ENCODE results near the gene EP400.

Gene EP400

DNA sequence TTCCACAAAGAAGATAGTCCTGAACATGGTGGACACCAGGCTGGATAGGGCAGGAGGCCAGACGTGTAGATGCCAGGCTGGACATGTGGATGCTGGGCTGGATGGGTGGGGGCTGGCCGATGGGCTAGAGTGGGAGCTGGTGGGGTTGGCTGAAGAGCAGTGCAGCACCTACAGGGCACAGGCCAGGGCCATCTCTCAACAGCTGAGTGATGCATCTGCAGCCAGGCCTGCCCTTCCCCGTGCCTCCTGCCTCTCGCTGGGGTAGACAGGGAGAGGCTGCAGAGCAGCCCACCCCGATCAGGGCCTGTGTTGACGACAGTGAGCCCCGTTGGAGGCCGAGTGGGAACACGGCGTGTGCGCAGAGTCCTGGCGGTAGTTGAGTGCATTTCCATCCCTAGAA lies 39.3 kb downstream of the EP400 start:
- TF ChIP-seq ZFX (IDR thresholded peaks at IDR 0.05) = no peak
- no peak for TF ChIP-seq CTCF (conservative IDR thresholded peaks at IDR 0.05)
- H3K27ac ChIP-seq = no peak overlapping the region

GRCh38 chr12:131990066-131990979 lies 40.6 kb downstream of the EP400 start:
- TF ChIP-seq CTCF (conservative IDR thresholded peaks at IDR 0.05) (no peak), ZFX (IDR thresholded peaks at IDR 0.05) (no peak)
- no peak overlapping the region for H3K27ac ChIP-seq

DNA sequence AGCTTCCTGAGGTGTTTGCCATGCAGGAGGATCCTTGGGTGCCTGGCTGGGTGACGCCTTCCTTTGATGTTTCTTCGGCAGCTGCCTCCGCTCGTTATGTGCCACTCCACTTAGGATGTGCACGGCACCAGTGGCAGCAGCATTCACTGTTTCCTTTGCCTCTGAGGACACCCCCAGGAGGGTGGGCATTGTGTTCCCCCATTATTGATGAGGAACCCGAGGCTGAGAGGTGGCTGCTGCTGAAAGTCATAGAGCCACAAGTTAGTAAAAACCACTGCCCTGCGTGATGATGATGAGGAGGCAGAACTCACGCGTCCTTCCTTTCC lies 41.2 kb downstream of the EP400 start:
- no peak overlapping the region for H3K27ac ChIP-seq
- TF ChIP-seq CTCF (conservative IDR thresholded peaks at IDR 0.05) = no peak
- TF ChIP-seq ZFX (IDR thresholded peaks at IDR 0.05) = no peak

DNA sequence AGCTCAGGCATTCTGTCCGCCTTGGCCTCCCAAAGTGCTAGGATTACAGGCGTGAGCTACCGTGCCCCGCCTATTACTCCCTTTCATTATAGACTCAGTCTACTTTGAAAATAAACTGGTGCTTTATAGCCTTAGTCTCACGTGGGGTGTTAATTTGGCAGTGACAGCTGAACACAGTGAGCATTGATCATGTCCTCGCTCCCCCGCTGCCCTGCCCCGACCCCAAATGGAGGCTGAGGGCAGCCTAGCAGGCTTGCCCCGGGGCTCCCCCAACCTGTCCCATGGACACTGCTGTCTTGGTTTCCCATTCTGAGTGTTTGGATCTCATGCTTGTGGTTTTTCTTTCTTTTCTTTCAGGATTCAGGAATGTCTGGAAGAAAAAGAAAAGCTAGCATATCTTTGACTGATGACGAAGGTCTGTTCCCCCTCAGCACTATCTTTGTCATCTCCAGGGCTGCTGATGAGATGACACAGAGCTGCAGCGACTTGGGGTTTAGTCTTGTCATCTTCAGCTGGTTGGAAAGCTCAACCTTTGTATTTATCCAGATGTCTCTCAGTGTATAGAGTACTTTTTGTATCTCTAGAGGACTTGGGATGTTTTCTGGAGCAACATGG lies 42.2 kb downstream of the EP400 start:
- no peak overlapping the region for H3K27ac ChIP-seq

GRCh38 chr12:131994589-131994988 lies 44.8 kb downstream of the EP400 start:
- H3K27ac ChIP-seq = no peak overlapping the region
- TF ChIP-seq CTCF (conservative IDR thresholded peaks at IDR 0.05) (no peak), ZFX (IDR thresholded peaks at IDR 0.05) (no peak)

More for the DNA sequence above, 42.2 kb downstream of the EP400 start:
- TF ChIP-seq CTCF (conservative IDR thresholded peaks at IDR 0.05) = no peak

GRCh38 chr12:132000286-132000872 lies 50.6 kb downstream of the EP400 start:
- TF ChIP-seq CTCF (conservative IDR thresholded peaks at IDR 0.05) = no peak
- no peak for TF ChIP-seq ZFX (IDR thresholded peaks at IDR 0.05)
- no peak overlapping the region for H3K27ac ChIP-seq

GRCh38 chr12:132003846-132004245 lies 54.1 kb downstream of the EP400 start:
- no peak overlapping the region for H3K27ac ChIP-seq
- TF ChIP-seq CTCF (conservative IDR thresholded peaks at IDR 0.05) = no peak
- no peak for TF ChIP-seq ZFX (IDR thresholded peaks at IDR 0.05)
